Endothelial cell of umbilical vein (primary cell): ENCODE measurements around the gene ATP5IF1. TPM values are rescaled to one million over a fixed set of nuclear protein-coding genes. Genes with fewer than 3 reads are reported as not detected.

ENCODE experiments used
- BruUV-seq: library from RNA; stranded (reverse); fragments of 400-500 nt; replicated peaks from 2 replicates; lab custom pipeline; 2021; lab: Mats Ljungman, UMichigan
- CTCF ChIA-PET: fragments of 300-600, 350-600 bp; sonication (Branson Sonifier 250); formaldehyde crosslinking; loops from one replicate; lab custom pipeline; 2021; ENCODE audit warnings: antibody characterized with exemption, inconsistent platforms; lab: Charles Lee
- POLR2A ChIA-PET: fragments of 300-600, 350-600 bp; sonication (Branson Sonifier 250); formaldehyde crosslinking; loops from one replicate; lab custom pipeline; 2021; ENCODE audit warnings: antibody characterized with exemption, inconsistent platforms; lab: Charles Lee
- DNase-seq: peaks from one replicate; pipeline ENCODE4 v3.0.0-alpha.2; 2011; ENCODE audit warnings: low read depth, low spot score
- FAIRE-seq: peaks from 2 replicates; lab custom pipeline; 2011; peaks lifted over from hg19 to GRCh38; lab: Jason Lieb, UNC
- H2AFZ ChIP-seq: 2 replicates; pipeline ENCODE4 v1.6.0; 2012; ENCODE audit warnings: low read depth, low read length, control low read depth, inconsistent platforms
- H3K27ac ChIP-seq: 2 replicates; pipeline ENCODE4 v1.5.1; 2011; ENCODE audit warnings: low read depth, mild to moderate bottlenecking, control low read depth, low read length, moderate library complexity; ENCODE audit not compliant: insufficient read depth
- H3K27me3 ChIP-seq, 2 experiments: 2 replicates each; pipeline versions ENCODE4 v1.6.0 to v1.6.1; 2011; ENCODE audit warnings: low read length in 2 of 2, mixed read lengths in 1 of 2; ENCODE audit not compliant: control insufficient read depth in 2 of 2, insufficient read depth in 2 of 2
- H3K36me3 ChIP-seq, 2 experiments: 2 replicates in 1 of 2; 3 replicates in 1 of 2; pipeline ENCODE4 v1.5.1; 2011; ENCODE audit warnings: low read length in 2 of 2, mild to moderate bottlenecking in 1 of 2, moderate library complexity in 1 of 2; ENCODE audit not compliant: control insufficient read depth in 2 of 2, insufficient read depth in 2 of 2; ENCODE audit errors: extremely low read depth in 1 of 2
- H3K4me1 ChIP-seq: 3 replicates; pipeline ENCODE4 v1.5.1; 2011; ENCODE audit warnings: mild to moderate bottlenecking, low read length; ENCODE audit not compliant: control insufficient read depth, insufficient read depth; ENCODE audit errors: extremely low read depth
- H3K4me2 ChIP-seq: 2 replicates; pipeline ENCODE4 v1.6.1; 2011; ENCODE audit warnings: low read length, control low read depth, mixed read lengths; ENCODE audit not compliant: insufficient read depth
- H3K4me3 ChIP-seq, 3 experiments: fragments of 200-600 bp in 1 of 3; sonication (generic), shearing (Covaris generic) in 1 of 3; replicated peaks in 1 of 3; 2 replicates each; pipeline ENCODE4 v1.5.1; 2011 to 2016; ENCODE audit warnings: control low read depth in 3 of 3, low read length in 3 of 3, mild to moderate bottlenecking in 2 of 3, inconsistent platforms in 1 of 3, low read depth in 1 of 3, moderate library complexity in 1 of 3; ENCODE audit not compliant: insufficient read depth in 1 of 3
- H3K79me2 ChIP-seq: 2 replicates; pipeline ENCODE4 v1.6.0; 2012; ENCODE audit warnings: low read length, inconsistent platforms; ENCODE audit not compliant: control insufficient read depth, insufficient read depth
- H3K9ac ChIP-seq: replicated peaks from 2 replicates; pipeline ENCODE3; 2011; ENCODE audit warnings: low read length, control low read depth; ENCODE audit not compliant: insufficient read depth; ENCODE audit errors: extremely low read depth
- H3K9me1 ChIP-seq: replicated peaks from 3 replicates; pipeline ENCODE4 v1.6.0; 2011; ENCODE audit warnings: mild to moderate bottlenecking, low read length; ENCODE audit not compliant: control insufficient read depth, insufficient read depth; ENCODE audit errors: extremely low read depth
- H3K9me3 ChIP-seq: replicated peaks from 2 replicates; pipeline ENCODE4 v1.5.1; 2012; ENCODE audit warnings: low read length, inconsistent platforms; ENCODE audit not compliant: control insufficient read depth, insufficient read depth
- H4K20me1 ChIP-seq: replicated peaks from 2 replicates; pipeline ENCODE3; 2011; ENCODE audit warnings: mild to moderate bottlenecking, low read length; ENCODE audit not compliant: control insufficient read depth, insufficient read depth; ENCODE audit errors: extremely low read depth
- EZH2 ChIP-seq: IDR thresholded peaks from 2 replicates; pipeline ENCODE4 v1.6.1; 2012; ENCODE audit warnings: borderline replicate concordance, low read depth, mild to moderate bottlenecking, moderate library complexity, low read length, inconsistent platforms; ENCODE audit not compliant: severe bottlenecking
- FOS ChIP-seq: IDR thresholded peaks from 2 replicates; pipeline ENCODE4 v1.6.1; 2011; ENCODE audit warnings: mild to moderate bottlenecking, low read length, moderate library complexity, borderline replicate concordance; ENCODE audit not compliant: insufficient read depth
- GATA2 ChIP-seq: IDR thresholded peaks from 2 replicates; pipeline ENCODE4 v1.7.0; 2011; ENCODE audit warnings: low read depth, mild to moderate bottlenecking, moderate library complexity, mixed read lengths, low read length; ENCODE audit not compliant: insufficient read length, insufficient read depth
- JUN ChIP-seq: IDR thresholded peaks from 2 replicates; pipeline ENCODE4 v1.6.1; 2011; ENCODE audit warnings: borderline replicate concordance, low read depth; ENCODE audit not compliant: insufficient read length, insufficient read depth
- MYC ChIP-seq: IDR thresholded peaks from one replicate; pipeline ENCODE4 v1.6.1; 2011; ENCODE audit warnings: mild to moderate bottlenecking, low read depth, low read length
- POLR2A ChIP-seq: IDR thresholded peaks from 2 replicates; pipeline ENCODE4 v1.6.1; 2012; ENCODE audit warnings: low read depth, mild to moderate bottlenecking, control low read depth, low read length
- POLR2AphosphoS5 ChIP-seq: IDR thresholded peaks from 2 replicates; pipeline ENCODE4 v1.6.1; 2012; ENCODE audit warnings: low read depth, mild to moderate bottlenecking, control low read depth, low read length, moderate library complexity; ENCODE audit not compliant: insufficient read depth
- dilution Hi-C: fragments of 300-500 bp; cut with MboI; formaldehyde crosslinking; loops from one replicate; pipeline ENCODE4 v1.15.0; 2019; ENCODE audit warnings: low sequenced_read_pairs; ENCODE audit not compliant: extremely low pct_ligation_motif_present
- intact Hi-C: fragments of 100-400 bp; cut with micrococcal nuclease; formaldehyde crosslinking; loops from one replicate; pipeline ENCODE4 v1.10.0; 2022
- polyA plus RNA-seq, 4 experiments: library from polyadenylated mRNA; depleted of rRNA in 3 of 4; stranded (reverse) in 3 of 4; unstranded in 1 of 4; fragments of >200 nt; gene quantifications; 2 replicates each; pipeline versions ENCODE4 v1.2.1 to v1.2.3, GENCODE V29; 2011 to 2012; ENCODE audit warnings: missing spikeins in 1 of 4
- total RNA-seq: library from RNA; stranded (reverse); gene quantifications from 2 replicates; pipeline ENCODE4 v1.2.3, GENCODE V29; 2021
- TF ChIP-seq, protein P1 (sequence below), 2 donors: IDR thresholded peaks; 1 replicate in 1 of 2; 2 replicates in 1 of 2; pipeline ENCODE4 v1.5.1; 2011; ENCODE audit warnings: low read length in 2 of 2, mild to moderate bottlenecking in 2 of 2, moderate library complexity in 2 of 2, control low read depth in 1 of 2, inconsistent platforms in 1 of 2, low read depth in 1 of 2; ENCODE audit not compliant: insufficient read depth in 1 of 2; ENCODE audit errors: extremely low read depth in 1 of 2
- TF ChIP-seq, protein P2 (sequence below): IDR thresholded peaks from 2 replicates; pipeline ENCODE4 v1.6.1; 2011; ENCODE audit not compliant: insufficient read depth, insufficient read length

Gene ATP5IF1
- total and polyA plus RNA-seq, 2 donors (not counting 3 experiments of a cell fraction or from before 2014, with no cell fraction given): 133 to 243 TPM

DNA sequence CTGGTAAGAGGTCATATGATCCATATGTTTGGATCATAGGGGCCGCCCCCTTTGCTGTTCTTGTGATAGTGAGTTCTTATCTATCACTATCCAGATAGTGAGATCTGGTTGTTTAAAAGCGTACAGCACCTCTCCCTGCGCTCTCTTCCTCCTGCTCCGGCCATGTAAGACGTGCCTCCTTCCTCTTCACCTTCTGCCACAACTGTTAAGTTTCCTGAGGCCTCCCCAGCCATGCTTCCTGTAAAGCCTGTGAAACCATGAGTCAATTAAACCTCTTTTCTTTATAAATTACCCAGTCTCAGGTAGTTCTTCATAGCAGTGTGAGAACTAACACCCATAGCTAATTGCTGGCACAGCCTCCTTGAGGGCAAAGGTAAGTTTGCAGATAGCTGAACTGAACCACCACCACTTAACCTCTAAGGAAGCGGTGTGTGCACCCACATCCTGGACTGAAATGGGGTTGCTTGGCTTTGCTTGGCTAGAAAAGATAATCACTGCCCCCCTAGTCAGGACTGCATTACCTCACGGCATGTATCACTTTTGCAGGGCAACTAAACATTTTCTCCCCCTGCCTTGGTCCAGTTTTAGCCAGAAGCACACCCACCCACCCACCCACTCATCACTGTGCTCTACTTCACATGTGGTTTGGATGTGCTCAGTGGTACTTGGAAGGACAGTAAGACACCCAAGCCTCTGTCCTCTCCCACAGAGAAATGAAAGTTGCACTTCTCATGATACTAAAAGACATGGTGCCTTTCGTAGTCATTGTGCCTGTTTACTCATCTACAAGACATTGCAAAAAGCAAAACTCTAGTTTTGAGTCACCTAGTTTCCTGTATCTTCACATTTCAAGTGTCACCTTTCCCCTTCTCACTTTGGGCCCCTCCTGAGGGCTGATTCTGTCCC is 36.3 kb upstream of the ATP5IF1 start:
- dilution Hi-C loops: no loop called here
- TF ChIP-seq FOS (no peak), EZH2 (no peak), JUN (no peak), POLR2A (no peak), POLR2AphosphoS5 (no peak), GATA2 (no peak), MYC (no peak)
- TF ChIP-seq, protein P1, sequence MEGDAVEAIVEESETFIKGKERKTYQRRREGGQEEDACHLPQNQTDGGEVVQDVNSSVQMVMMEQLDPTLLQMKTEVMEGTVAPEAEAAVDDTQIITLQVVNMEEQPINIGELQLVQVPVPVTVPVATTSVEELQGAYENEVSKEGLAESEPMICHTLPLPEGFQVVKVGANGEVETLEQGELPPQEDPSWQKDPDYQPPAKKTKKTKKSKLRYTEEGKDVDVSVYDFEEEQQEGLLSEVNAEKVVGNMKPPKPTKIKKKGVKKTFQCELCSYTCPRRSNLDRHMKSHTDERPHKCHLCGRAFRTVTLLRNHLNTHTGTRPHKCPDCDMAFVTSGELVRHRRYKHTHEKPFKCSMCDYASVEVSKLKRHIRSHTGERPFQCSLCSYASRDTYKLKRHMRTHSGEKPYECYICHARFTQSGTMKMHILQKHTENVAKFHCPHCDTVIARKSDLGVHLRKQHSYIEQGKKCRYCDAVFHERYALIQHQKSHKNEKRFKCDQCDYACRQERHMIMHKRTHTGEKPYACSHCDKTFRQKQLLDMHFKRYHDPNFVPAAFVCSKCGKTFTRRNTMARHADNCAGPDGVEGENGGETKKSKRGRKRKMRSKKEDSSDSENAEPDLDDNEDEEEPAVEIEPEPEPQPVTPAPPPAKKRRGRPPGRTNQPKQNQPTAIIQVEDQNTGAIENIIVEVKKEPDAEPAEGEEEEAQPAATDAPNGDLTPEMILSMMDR (IDR thresholded peaks at IDR 0.05; ENCODE audit: extremely low read depth in 1 of 2, insufficient read depth in 1 of 2, low read depth in 1 of 2, low read length in 2 of 2): no peak
- TF ChIP-seq, protein P2, sequence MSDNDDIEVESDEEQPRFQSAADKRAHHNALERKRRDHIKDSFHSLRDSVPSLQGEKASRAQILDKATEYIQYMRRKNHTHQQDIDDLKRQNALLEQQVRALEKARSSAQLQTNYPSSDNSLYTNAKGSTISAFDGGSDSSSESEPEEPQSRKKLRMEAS: no peak

More for the DNA sequence above, 36.3 kb upstream of the ATP5IF1 start:
- intact Hi-C loops: loop anchor here (10.0 kb wide), 1 partner anchor 215 kb away; no protein-coding TSS in a partner anchor
- ChIA-PET CTCF (no interaction called here), POLR2A (no interaction called here)
- Histone ChIP-seq H3K9me1 (no peaks in the 10 kb centered on the region), H3K4me2 (no peak overlapping the region), H3K9me3 (no peaks in the 10 kb centered on the region), H3K4me1 (no peaks in the 10 kb centered on the region), H3K79me2 (no peaks in the 10 kb centered on the region), H3K9ac (no peak overlapping the region), H3K36me3 (peaks cover 17 to 27% of the 10 kb centered on the region in 2 experiments), H3K27ac (no peak overlapping the region), H4K20me1 (no peaks in the 10 kb centered on the region), H3K4me3 (no peak overlapping the region), H2AFZ (no peak overlapping the region), H3K27me3 (no peaks in the 10 kb centered on the region)
- FAIRE-seq (no peak), DNase-seq (no peak)
- BruUV-seq: no TSS peak
